GM23248 (cell line): ENCODE data around the gene MEIKIN.

Experiments
- EZH2 ChIP-seq: fragments of 200-600 bp; sonication (generic); IDR thresholded peaks from 2 replicates; pipeline ENCODE4 v1.6.1; 2018; ENCODE audit warnings: antibody characterized with exemption, mild to moderate bottlenecking; ENCODE audit not compliant: insufficient read depth, poor library complexity, severe bottlenecking
- EZH2phosphoT487 ChIP-seq: fragments of 200-600 bp; sonication (generic); IDR thresholded peaks from 2 replicates; pipeline ENCODE4 v1.6.1; 2018; ENCODE audit warnings: antibody characterized with exemption, moderate library complexity, mild to moderate bottlenecking, low read depth; ENCODE audit not compliant: insufficient read depth

DNA sequence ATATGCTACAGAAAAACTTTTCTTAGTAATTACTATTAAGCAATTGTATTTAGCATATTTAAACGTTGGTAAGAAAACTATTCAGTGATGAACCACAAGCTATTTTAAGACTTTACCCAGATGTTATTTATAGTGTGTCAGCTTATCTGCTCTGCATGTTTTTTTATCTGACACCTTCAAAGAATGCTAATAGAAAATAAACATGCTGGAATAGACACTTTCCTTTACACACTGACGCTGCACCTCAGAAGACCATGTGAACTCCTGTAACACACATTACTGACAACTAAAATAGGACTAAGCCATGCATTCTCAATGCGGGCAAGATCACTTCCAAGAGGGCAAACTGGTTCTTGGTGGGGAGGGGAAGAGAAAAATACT is 187.0 kb downstream of the MEIKIN start:
- TF ChIP-seq EZH2phosphoT487, result no peak
- no peak for TF ChIP-seq EZH2
